Astrocyte (in vitro differentiated cells and primary cell): ENCODE results near the gene VEPH1.

Experiments
- EZH2 ChIP-seq: IDR thresholded peaks from 2 replicates; pipeline ENCODE4 v1.6.1; 2012; ENCODE audit warnings: mild to moderate bottlenecking, low read length, inconsistent platforms; ENCODE audit not compliant: insufficient read depth
- TF ChIP-seq, protein P1 (sequence below): IDR thresholded peaks from 2 replicates; pipeline ENCODE4 v1.5.1; 2011; ENCODE audit warnings: low read depth, mild to moderate bottlenecking, inconsistent platforms, low read length, moderate library complexity; ENCODE audit not compliant: insufficient read depth

DNA sequence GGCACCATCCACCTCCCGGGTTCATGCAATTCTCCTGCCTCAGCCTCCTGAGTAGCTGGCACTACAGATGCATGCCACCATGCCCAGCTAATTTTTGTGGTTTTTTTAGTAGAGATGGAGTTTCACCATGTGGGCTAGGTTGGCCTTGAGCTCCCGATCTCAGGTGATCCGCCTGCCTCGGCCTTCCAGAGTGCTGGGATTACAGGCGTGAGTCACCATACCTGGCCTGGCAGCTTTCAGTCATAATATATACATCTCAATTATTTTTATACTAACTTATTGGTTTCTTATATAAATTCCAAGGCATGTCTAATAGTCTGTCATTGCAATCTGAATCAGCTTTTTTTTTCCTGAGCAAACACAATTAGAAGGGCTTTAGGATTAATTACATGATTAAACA lies 269.3 kb downstream of the VEPH1 start:
- TF ChIP-seq, protein P1, sequence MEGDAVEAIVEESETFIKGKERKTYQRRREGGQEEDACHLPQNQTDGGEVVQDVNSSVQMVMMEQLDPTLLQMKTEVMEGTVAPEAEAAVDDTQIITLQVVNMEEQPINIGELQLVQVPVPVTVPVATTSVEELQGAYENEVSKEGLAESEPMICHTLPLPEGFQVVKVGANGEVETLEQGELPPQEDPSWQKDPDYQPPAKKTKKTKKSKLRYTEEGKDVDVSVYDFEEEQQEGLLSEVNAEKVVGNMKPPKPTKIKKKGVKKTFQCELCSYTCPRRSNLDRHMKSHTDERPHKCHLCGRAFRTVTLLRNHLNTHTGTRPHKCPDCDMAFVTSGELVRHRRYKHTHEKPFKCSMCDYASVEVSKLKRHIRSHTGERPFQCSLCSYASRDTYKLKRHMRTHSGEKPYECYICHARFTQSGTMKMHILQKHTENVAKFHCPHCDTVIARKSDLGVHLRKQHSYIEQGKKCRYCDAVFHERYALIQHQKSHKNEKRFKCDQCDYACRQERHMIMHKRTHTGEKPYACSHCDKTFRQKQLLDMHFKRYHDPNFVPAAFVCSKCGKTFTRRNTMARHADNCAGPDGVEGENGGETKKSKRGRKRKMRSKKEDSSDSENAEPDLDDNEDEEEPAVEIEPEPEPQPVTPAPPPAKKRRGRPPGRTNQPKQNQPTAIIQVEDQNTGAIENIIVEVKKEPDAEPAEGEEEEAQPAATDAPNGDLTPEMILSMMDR: no peak
- TF ChIP-seq EZH2: no peak
